Measurements from ENCODE around the gene NUMBL. TPM values are rescaled to one million over a fixed set of nuclear protein-coding genes. Genes with fewer than 3 reads are reported as not detected.

NUMBL gene
- total RNA-seq, 1 experiment from 2014 or later, result 41.7 TPM

- no peaks in the 10 kb centered on the region for H3K9me2 ChIP-seq (ENCODE audit: insufficient read depth)
- H3K4me1 ChIP-seq (ENCODE audit: control insufficient read depth in 1 of 2, insufficient read depth in 2 of 2, low read length in 2 of 2), result peaks cover 12 to 26% of the 10 kb centered on the region in 2 experiments; a peak in 3 of 4 replicates
- ChIA-PET POLR2A (no interaction called here), RAD21 (ENCODE audit: low non-redundant PET in 1 of 2, low total read pairs in 2 of 2, uncharacterized antibody in 2 of 2, unreplicated experiment in 2 of 2) (no interaction called here), CTCF (no interaction called here)
- H3K27me3 ChIP-seq (ENCODE audit: insufficient read depth, low read length), result no peaks in the 10 kb centered on the region
- no peak overlapping the region for H2AFZ ChIP-seq (ENCODE audit: low read depth, low read length, poor library complexity, severe bottlenecking)
- intact Hi-C loops (cut with micrococcal nuclease), result no loop called here
- H3K27ac ChIP-seq (ENCODE audit: low read depth, low read length), result no peak overlapping the region
- no peak overlapping the region for H3K9ac ChIP-seq (ENCODE audit: low read length)
- H3K4me2 ChIP-seq (ENCODE audit: low read length), result no peak overlapping the region
- peaks cover 29% of the 10 kb centered on the region for H3K79me2 ChIP-seq (ENCODE audit: insufficient read depth, low read length)
- H3K4me3 ChIP-seq (replicated peaks in 1 of 2; ENCODE audit: low read depth in 1 of 2, low read length in 2 of 2), result no peak overlapping the region
- BruUV-seq (replicated peaks), result no TSS peak
- no peaks in the 10 kb centered on the region for H4K20me1 ChIP-seq (ENCODE audit: insufficient read depth)
- DNase-seq (ENCODE audit: low read depth, low spot score), result no peak
- no peaks in the 10 kb centered on the region for H3K9me3 ChIP-seq (ENCODE audit: control insufficient read depth in 1 of 2, insufficient read depth in 1 of 2, low read depth in 1 of 2, low read length in 2 of 2)
- H3K36me3 ChIP-seq (ENCODE audit: control insufficient read depth in 1 of 2, insufficient read depth in 2 of 2, low read length in 2 of 2), result peaks cover 11 to 33% of the 10 kb centered on the region in 2 experiments
- no peak for TF ChIP-seq ELF1 (IDR thresholded peaks at IDR 0.05; ENCODE audit: borderline replicate concordance, low read depth)
- TF ChIP-seq ATF3 (IDR thresholded peaks at IDR 0.05), result no peak
- TF ChIP-seq SIN3A (IDR thresholded peaks at IDR 0.05; ENCODE audit: low read depth), result no peak
- no peak for TF ChIP-seq TCF7L2 (IDR thresholded peaks at IDR 0.05; ENCODE audit: borderline replicate concordance, extremely low read depth, insufficient read depth, insufficient read length)
- TF ChIP-seq FOSL1 (IDR thresholded peaks at IDR 0.05; ENCODE audit: low read depth), result no peak
- TF ChIP-seq POLR2AphosphoS5 (IDR thresholded peaks at IDR 0.05; ENCODE audit: low read depth, low read length), result 0 out of 2 replicates have a peak, but pooled peaks have one; percentile 23
- TF ChIP-seq YY1 (IDR thresholded peaks at IDR 0.05; ENCODE audit: extremely low read depth, insufficient replicate concordance, low read depth, low read length), result no peak
- no peak for TF ChIP-seq EZH2 (IDR thresholded peaks at IDR 0.05)
- ATAC-seq, result no peak
Observed at GRCh38 chr19:40687525-40688016, 2.9 kb downstream of the NUMBL start.

GRCh38 chr19:40686882-40687524, 3.4 kb downstream of the NUMBL start:
- no peak for DNase-seq (ENCODE audit: low read depth, low spot score)
- no TSS peak for BruUV-seq (replicated peaks)
- Histone ChIP-seq H4K20me1 (ENCODE audit: insufficient read depth) (no peaks in the 10 kb centered on the region), H3K9me3 (ENCODE audit: control insufficient read depth in 1 of 2, insufficient read depth in 1 of 2, low read depth in 1 of 2, low read length in 2 of 2) (no peaks in the 10 kb centered on the region), H3K79me2 (ENCODE audit: insufficient read depth, low read length) (peaks cover 29% of the 10 kb centered on the region), H3K4me3 (replicated peaks in 1 of 2; ENCODE audit: low read depth in 1 of 2, low read length in 2 of 2) (no peak overlapping the region), H3K9ac (ENCODE audit: low read length) (no peak overlapping the region), H3K9me2 (ENCODE audit: insufficient read depth) (no peaks in the 10 kb centered on the region), H3K27ac (ENCODE audit: low read depth, low read length) (no peak overlapping the region), H3K36me3 (ENCODE audit: control insufficient read depth in 1 of 2, insufficient read depth in 2 of 2, low read length in 2 of 2) (peaks cover 11 to 38% of the 10 kb centered on the region in 2 experiments), H3K27me3 (ENCODE audit: insufficient read depth, low read length) (no peaks in the 10 kb centered on the region), H3K4me2 (ENCODE audit: low read length) (no peak overlapping the region), H3K4me1 (ENCODE audit: control insufficient read depth in 1 of 2, insufficient read depth in 2 of 2, low read length in 2 of 2) (peaks cover 12 to 25% of the 10 kb centered on the region in 2 experiments; a peak in 3 of 4 replicates), H2AFZ (ENCODE audit: low read depth, low read length, poor library complexity, severe bottlenecking) (no peak overlapping the region)
- RAD21 ChIA-PET (ENCODE audit: low non-redundant PET in 1 of 2, low total read pairs in 2 of 2, uncharacterized antibody in 2 of 2, unreplicated experiment in 2 of 2), result no interaction called here
- ATAC-seq, result no peak
- CTCF ChIA-PET, result no interaction called here
- TF ChIP-seq POLR2AphosphoS5 (IDR thresholded peaks at IDR 0.05; ENCODE audit: low read depth, low read length) (no peak), CBX3 (IDR thresholded peaks at IDR 0.05; ENCODE audit: low read depth) (no peak), ZBTB33 (IDR thresholded peaks at IDR 0.05; ENCODE audit: extremely low read depth, insufficient replicate concordance, low read length) (no peak), EGR1 (IDR thresholded peaks at IDR 0.05; ENCODE audit: low read depth) (no peak), SP1 (IDR thresholded peaks at IDR 0.05; ENCODE audit: low read depth) (no peak), RAD21 (IDR thresholded peaks at IDR 0.05; ENCODE audit: low read depth) (no peak), TCF7L2 (IDR thresholded peaks at IDR 0.05; ENCODE audit: borderline replicate concordance, extremely low read depth, insufficient read depth, insufficient read length) (no peak), ELF1 (IDR thresholded peaks at IDR 0.05; ENCODE audit: borderline replicate concordance, low read depth) (no peak)
- intact Hi-C loops (cut with micrococcal nuclease), result no loop called here
- POLR2A ChIA-PET, result no interaction called here

Measured in HCT116 (cell line).